Measurements from ENCODE around the gene ITPA.

ITPA gene

DNA sequence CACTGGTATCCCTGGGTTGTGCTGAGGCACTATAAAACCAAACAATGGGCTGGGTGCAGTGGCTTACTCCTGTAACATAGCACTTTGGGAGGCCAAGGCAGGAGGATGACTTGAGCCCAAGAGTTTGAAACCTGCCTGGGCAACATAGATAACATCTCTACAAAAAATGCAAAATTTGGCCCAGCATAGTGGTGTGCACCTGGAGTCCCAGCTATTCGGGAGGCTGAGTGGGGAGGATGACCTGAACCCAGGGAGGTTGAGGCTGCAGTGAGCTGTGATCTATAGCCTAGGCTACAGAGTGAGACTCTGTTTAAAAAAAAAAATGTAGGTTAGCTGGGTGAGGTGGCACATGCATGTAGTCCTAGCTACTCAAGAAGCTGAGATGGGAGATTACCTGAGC, 37.4 kb downstream of the ITPA start:
- no peak for DNase-seq (ENCODE audit: low read depth)

DNA sequence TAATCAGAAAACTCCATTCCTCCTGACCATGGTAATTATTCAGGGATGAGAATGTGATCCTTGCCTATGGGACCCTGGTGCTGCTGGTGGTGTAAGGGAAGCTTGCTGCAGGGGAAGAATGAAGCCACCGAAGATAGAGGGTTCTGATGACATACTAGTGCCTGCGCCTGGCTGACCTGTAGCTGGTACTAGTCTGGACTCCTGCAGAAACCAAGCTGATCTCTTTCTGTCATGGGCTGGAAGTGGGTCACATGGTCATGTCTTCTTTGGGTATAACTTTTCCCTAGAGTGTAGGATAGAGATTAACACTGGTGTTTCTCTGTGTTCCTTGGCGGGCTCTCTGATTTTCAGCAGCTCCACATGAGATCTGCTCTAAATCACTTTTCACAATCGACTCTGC, 38.3 kb downstream of the ITPA start:
- DNase-seq (ENCODE audit: low read depth), result no peak

DNA sequence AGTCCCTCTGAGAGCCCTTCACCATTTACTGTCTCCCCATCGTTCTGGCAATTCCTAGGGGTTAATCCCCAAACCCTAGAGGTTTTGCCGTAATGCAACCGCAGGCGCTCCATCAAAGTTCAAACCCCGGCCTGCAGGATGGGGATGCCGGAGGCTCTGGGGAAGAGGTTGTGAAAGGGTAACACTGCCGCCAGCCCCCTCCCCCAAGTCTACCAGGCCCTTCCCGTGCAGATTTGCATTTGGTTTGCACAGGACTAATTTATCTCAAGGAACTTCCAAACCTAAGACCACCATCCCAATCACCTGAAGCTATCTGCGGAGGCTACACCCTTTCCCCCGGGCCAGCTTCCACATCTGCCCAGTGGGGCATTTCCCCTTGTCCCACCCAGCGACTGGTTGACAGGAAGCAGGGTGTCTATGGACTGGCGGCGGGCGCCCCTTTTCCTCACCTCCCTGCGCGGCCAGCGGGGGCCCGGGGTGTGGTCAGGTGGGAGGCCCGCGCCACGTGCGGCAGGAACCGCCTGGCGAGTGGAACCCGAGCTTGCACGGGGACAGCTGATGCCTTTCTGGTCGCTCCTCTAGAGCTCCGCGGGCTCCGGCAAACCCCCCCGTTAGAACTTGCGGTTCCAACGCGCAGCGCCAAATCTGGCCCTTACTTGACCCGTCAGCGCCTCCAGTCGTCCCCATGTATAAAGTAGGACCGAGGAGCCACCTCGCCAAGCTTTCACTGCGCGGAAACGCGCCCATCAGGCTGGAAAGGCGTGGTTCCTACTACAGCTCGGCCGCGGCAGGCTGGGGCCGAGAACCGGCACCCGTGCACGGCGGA, 39.1 kb downstream of the ITPA start:
- DNase-seq (ENCODE audit: low read depth), result no peak

DNA sequence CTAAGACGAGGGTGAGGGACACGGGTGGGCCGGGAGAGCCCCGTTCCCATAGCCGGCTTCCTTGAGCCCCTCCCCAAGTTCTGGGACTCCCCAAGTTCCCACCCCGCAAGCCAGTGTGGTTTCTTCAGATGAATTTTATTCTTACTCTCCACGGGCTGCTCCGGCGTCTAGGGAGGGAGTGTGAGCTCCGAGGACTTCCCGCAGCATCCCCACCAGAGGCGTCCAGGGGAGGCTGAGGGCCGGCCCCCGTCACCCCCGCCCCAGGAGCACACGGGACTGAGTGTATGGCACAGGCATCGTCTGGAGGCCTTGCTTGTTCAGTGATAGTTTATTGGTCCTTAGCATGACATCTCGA, 39.7 kb downstream of the ITPA start:
- DNase-seq (ENCODE audit: low read depth), result no peak

DNA sequence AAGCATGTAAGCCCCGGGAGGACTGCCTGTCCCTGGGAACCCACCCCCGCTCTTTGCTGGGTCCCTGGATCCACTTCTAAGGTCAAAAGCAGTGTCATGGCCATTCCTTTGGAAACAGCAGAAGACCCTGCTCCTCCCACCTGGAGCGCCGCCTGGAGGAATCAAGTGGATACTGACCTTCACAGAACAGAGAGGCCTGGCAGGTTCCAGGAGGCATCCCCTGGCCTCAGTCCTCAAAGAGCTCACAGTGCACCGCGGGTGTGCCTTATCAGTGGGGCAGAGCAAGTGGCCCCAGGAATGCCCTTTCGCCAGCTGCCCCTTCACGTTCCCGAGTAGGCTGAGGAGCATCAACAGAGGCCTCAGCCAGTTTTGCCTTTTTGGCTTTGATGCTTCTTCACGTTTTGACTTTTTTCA, 40.8 kb downstream of the ITPA start:
- no peak for DNase-seq (ENCODE audit: low read depth)

DNA sequence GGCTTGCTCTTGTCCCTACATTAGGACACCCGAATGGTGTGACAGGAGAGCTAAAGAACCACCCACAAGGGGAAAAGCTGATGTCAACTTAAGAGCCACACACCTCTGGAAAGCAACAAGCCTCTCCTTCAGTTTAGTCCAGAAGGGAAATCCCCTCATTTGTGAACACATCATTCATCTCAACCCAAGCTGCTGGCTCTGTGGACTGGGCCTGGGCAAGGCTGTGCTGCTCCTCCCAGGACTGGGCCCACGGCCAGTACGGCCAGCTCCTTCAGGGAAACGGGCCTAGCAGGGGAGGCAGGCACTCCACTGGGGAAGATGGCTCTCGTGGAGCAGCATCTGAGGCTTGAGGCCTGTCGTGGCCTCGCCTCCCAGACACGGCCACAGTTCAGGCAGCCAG, 42.5 kb downstream of the ITPA start:
- DNase-seq (ENCODE audit: low read depth), result no peak

DNA sequence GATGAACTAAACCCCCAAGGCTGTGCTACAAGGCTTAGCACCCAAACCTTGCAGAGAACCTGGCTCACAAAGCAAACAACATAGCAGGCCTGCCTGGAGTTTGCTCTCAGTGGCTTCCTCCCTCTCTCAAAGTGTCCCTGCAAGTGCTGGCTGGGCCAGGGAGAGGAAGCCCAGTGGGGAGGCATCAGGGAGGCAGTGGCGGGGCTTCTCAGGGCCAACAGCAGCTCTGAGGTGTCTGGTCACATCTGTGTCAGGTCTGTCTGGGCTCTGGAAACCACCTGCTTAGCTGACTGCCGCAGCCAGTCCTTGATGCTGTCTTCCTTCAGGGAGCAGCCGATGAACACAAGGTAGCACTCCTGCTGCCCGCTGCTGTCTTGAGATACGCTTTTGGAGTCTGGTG, 46.4 kb downstream of the ITPA start:
- DNase-seq (ENCODE audit: low read depth), result no peak

DNA sequence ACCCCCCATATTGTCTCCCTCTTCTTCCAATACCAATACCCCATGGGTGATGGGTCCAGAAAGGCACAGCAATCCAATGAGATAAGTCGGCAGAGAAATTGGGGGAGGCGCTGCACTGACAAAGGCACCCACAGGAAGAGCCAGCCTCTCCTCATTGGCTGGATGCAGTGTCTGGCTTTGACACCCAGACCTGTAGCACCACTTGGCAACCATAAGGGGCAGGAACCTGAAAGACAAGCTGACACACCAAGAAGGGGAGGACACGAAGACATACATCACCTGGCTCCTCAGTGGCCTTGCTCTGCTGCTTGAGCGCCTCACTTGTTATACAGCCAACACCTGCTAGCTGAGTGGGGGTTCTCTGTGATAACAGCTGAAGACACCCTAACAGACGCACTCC, 49.1 kb downstream of the ITPA start:
- DNase-seq (ENCODE audit: low read depth), result no peak

DNA sequence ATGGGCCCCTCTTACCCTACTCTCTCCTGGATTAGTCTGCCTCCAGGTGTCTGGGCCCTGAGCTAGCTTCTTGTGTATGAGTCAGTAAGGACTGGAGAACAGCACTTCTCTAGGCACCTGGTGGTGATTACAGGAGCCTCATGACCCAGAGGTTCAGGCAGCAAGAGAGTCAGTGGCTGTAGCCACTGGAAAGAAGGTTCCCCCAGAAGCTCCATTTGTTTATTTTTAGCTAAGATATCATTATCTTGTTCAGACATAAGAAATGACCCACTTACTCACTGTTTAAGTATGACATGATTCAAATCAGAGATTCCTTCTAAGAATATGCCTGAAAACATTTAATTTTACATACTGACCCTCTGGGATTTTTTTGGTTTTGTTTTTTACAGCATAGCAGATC, 53.3 kb downstream of the ITPA start:
- no peak for DNase-seq (ENCODE audit: low read depth)

DNA sequence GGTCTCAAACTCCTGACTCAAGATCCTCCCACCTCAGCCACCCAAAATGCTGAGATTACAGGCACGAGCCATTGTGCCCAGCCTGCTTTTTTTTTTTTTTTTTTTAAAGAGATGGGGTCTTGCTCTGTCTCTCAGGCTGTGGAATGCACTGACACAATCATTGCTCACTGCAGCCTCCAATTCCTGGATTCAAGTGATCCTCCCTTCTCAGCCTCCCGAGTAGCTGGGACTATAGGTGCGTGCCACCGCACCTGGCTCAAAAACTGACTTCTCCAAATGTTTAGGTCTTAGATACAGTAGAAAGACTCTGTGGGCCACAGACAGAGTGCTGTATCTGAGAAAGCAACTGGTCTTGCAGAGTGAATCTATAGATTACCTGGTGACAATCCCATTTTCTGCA, 60.8 kb downstream of the ITPA start:
- DNase-seq (ENCODE audit: low read depth), result no peak

DNA sequence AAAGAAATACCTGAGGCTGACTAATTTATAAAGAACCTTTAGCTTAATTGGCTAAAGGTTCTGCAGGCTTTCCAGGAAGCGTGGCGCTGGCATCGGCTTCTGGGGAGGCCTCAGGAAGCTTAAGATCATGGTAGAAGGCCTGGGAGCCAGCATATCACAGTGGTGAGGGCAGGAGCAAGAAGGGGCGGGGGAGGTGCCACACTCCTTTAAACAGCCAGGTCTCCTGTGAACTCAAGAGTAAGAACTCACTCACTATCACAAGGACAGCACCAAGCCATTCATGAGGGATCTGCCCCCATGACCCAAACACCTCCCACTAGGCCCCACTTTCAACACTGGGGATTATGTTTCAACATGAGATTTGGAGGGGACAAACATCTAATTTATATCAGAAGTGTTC, 64.1 kb downstream of the ITPA start:
- no peak for DNase-seq (ENCODE audit: low read depth)
